Thymus (tissue), 11 donors: Measurements from ENCODE around the gene SMIM24. TPM values are rescaled to one million over a fixed set of nuclear protein-coding genes. Genes with fewer than 3 reads are reported as not detected.

Experiments
- DNase-seq, 9 donors: peaks; one replicate each; pipeline ENCODE4 v3.0.0-alpha.2; 2013; ENCODE audit warnings: low spot score in 9 of 9, low read depth in 6 of 9, missing footprints in 1 of 9
- H3K27ac ChIP-seq, 2 donors: one replicate each; pipeline ENCODE4 v1.5.1; 2013; ENCODE audit warnings: control low read depth in 1 of 2, low read depth in 1 of 2, low read length in 1 of 2, mild to moderate bottlenecking in 1 of 2, moderate library complexity in 1 of 2
- H3K27me3 ChIP-seq, 2 donors: one replicate each; pipeline ENCODE4 v1.5.1; 2013; ENCODE audit warnings: low read length in 1 of 2; ENCODE audit not compliant: control insufficient read depth in 2 of 2, insufficient read depth in 1 of 2
- H3K36me3 ChIP-seq, 2 donors: one replicate each; pipeline ENCODE4 v1.5.1; 2013; ENCODE audit warnings: low read length in 1 of 2, mild to moderate bottlenecking in 1 of 2, moderate library complexity in 1 of 2; ENCODE audit not compliant: control insufficient read depth in 2 of 2, insufficient read depth in 2 of 2
- H3K4me1 ChIP-seq, 2 donors: one replicate each; pipeline ENCODE4 v1.5.1; 2013; ENCODE audit warnings: low read length in 2 of 2; ENCODE audit not compliant: control insufficient read depth in 2 of 2, insufficient read depth in 2 of 2
- H3K4me3 ChIP-seq, 2 donors: one replicate each; pipeline ENCODE4 v1.5.1; 2013; ENCODE audit warnings: low read length in 2 of 2, control low read depth in 1 of 2, mild to moderate bottlenecking in 1 of 2
- H3K9me3 ChIP-seq, 2 donors: one replicate each; pipeline ENCODE4 v1.5.1; 2013; ENCODE audit warnings: low read length in 1 of 2, mild to moderate bottlenecking in 1 of 2; ENCODE audit not compliant: control insufficient read depth in 2 of 2, insufficient read depth in 1 of 2
- WGBS: extraction: QIAGEN DNeasy Blood & Tissue Kit; methylation state at CpG from one replicate; pipeline ENCODE4 v1.1.7; 2013; 5-methylcytosine and 5-hydroxymethylcytosine counted together
- polyA plus RNA-seq: library from polyadenylated mRNA; stranded (reverse); fragments of 200-250 nt; gene quantifications from one replicate; pipeline ENCODE4 v1.2.3, GENCODE V29; 2013
- total RNA-seq: library from RNA; stranded (reverse); fragments of 120-200 nt; gene quantifications from one replicate; pipeline ENCODE4 v1.2.4, GENCODE V29; 2013
- donor health status: healthy.

The SMIM24 gene
- total and polyA plus RNA-seq, 2 donors: 38.6 to 74.7 TPM

GRCh38 chr19:3471954-3472655, 8.2 kb downstream of the SMIM24 start:
- Histone ChIP-seq H3K4me1 (no peaks in the 10 kb centered on the region), H3K36me3 (no peaks in the 10 kb centered on the region), H3K27ac (no peak overlapping the region), H3K9me3 (peaks cover 2 to 12% of the 10 kb centered on the region in 2 donors), H3K4me3 (no peak overlapping the region), H3K27me3 (peaks cover 0 to 4% of the 10 kb centered on the region in 2 donors)
- DNase-seq: no peak
- 51% methylated on average over 24 of the region's 24 CpGs for WGBS

GRCh38 chr19:3470500-3471128, 9.7 kb downstream of the SMIM24 start:
- Histone ChIP-seq H3K9me3 (peaks cover 2 to 12% of the 10 kb centered on the region in 2 donors), H3K27me3 (peaks cover 0 to 15% of the 10 kb centered on the region in 2 donors), H3K4me3 (no peak overlapping the region), H3K4me1 (no peaks in the 10 kb centered on the region), H3K36me3 (no peaks in the 10 kb centered on the region), H3K27ac (no peak overlapping the region)
- DNase-seq: no peak
- 86% methylated on average over 11 of the region's 11 CpGs for whole genome bisulfite sequencing

DNA sequence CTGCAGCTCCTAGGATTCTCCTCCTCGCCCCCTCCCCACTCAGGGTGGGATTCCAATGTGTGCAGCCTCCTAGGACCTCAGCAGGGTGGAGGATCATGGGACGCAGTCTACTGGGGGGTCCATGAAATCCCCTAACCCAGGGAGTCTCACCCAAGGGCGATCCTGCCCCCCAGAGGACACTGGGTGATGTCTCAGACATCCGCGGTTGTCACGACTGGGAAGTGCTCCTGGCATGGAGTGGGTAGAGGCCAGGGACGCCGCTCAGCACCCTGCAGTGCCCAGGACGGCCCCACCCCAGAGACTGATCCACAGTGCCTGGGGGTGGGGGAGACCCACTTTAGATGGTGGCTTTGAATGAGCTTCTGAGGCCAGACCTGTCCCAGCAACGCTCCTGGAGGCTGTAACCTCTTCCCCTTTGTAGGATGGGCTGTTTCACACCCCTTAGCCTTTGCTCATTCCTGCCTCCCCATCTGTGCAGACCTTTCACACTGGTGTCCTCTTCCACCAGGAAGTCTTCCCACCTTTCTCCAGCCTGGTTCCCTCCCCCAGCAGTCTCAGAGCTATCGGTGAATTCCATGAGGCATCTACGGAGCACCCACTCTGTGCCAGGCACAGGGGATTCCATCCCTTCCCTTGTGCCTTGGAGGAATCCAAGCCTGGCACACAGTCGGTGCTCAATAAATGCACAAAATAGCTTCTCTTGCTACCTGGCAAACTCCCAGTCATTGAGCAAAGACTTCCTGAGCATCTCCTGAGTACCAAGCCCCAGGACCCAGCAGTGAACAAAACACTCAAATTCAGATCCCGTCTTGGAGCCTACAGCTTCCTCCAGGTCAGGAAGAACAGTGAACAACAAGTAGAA, 10.5 kb downstream of the SMIM24 start:
- DNase-seq: no peak
- no peak overlapping the region for H3K27ac ChIP-seq
- H3K27me3 ChIP-seq: peaks cover 0 to 22% of the 10 kb centered on the region in 2 donors
- 75% methylated on average over 14 of the region's 14 CpGs for WGBS
- peaks cover 2 to 12% of the 10 kb centered on the region in 2 donors for H3K9me3 ChIP-seq
- H3K4me3 ChIP-seq: no peak overlapping the region
- no peaks in the 10 kb centered on the region for H3K36me3 ChIP-seq
- no peaks in the 10 kb centered on the region for H3K4me1 ChIP-seq

GRCh38 chr19:3468211-3468610, 12.1 kb downstream of the SMIM24 start:
- Histone ChIP-seq H3K4me1 (peaks cover 0 to 3% of the 10 kb centered on the region in 2 donors), H3K27me3 (peaks cover 0 to 39% of the 10 kb centered on the region in 2 donors), H3K4me3 (no peak overlapping the region), H3K36me3 (peaks cover 0 to 9% of the 10 kb centered on the region in 2 donors), H3K9me3 (peaks cover 2 to 12% of the 10 kb centered on the region in 2 donors), H3K27ac (no peak overlapping the region)
- no peak for DNase-seq
- 97% methylated on average over 3 of the region's 3 CpGs for WGBS

DNA sequence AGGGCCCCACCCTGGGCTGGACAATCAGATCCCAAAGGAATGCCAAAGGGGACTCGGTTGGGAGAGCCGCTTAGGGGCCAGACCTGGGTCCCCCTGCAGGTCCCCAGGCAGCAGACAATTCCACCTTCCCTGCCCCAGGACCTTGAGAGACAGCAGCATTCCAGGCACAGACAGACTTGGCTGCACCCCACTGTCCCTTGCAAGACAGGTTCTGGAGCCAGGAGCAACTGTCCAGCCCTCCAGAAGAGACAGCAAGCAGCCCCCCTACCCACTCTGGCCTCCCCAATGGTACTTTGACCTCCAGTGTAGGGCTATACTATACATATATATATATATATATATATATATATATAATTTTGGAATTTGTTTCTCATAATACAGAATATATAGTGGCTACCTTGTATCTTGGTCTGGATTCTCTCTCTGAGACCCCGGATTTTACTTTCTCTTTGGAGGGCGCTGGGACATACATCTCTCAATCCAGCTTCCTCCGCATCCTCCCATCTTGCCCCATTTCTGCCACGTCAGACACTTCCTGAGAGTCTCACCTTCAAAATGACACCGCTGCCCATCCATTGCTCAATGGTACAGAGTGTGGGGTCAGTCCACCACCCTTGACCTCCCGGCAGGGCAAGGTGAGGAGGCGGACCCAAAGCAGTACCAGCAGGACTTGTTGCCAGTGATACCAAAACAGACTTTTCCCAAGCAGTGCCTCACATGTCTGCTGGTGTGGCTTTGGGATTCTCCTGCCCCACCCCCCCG, 12.7 kb downstream of the SMIM24 start:
- H3K36me3 ChIP-seq: peaks cover 0 to 10% of the 10 kb centered on the region in 2 donors
- DNase-seq: no peak
- peaks cover 0 to 3% of the 10 kb centered on the region in 2 donors for H3K4me1 ChIP-seq
- WGBS: 96% methylated on average over 10 of the region's 10 CpGs
- peaks cover 2 to 12% of the 10 kb centered on the region in 2 donors for H3K9me3 ChIP-seq
- H3K27ac ChIP-seq: no peak overlapping the region
- H3K4me3 ChIP-seq: no peak overlapping the region
- H3K27me3 ChIP-seq: peaks cover 0 to 45% of the 10 kb centered on the region in 2 donors

- DNase-seq: no peak
- peaks cover 0 to 48% of the 10 kb centered on the region in 2 donors for H3K27me3 ChIP-seq
- peaks cover 2 to 12% of the 10 kb centered on the region in 2 donors for H3K9me3 ChIP-seq
- H3K27ac ChIP-seq: no peak overlapping the region
- no peak overlapping the region for H3K4me3 ChIP-seq
- peaks cover 0 to 3% of the 10 kb centered on the region in 2 donors for H3K4me1 ChIP-seq
- H3K36me3 ChIP-seq: peaks cover 0 to 10% of the 10 kb centered on the region in 2 donors
- WGBS: 98% methylated on average over 9 of the region's 9 CpGs
Observed at GRCh38 chr19:3466635-3467034, 13.7 kb downstream of the SMIM24 start.

DNA sequence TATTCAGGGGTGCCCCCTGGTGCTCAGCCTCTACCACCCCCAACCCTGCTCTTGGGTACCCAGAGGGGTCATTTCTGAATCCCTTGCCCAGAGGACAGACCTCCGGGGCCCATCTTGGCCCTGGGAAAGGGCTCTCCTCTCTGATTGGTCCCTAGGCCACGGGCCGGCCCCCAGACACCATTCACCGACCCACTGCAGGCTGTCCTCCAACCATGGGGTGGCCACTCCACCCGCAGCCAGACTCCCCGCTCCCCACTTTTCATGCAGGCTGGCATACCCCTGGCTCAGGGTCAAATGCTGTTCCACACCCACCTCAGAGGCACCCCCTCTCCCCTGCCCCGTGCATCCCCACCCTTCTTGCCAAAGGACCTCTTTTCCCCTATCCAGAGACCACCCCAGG, 14.8 kb downstream of the SMIM24 start:
- Histone ChIP-seq H3K9me3 (peaks cover 2 to 12% of the 10 kb centered on the region in 2 donors), H3K36me3 (peaks cover 0 to 10% of the 10 kb centered on the region in 2 donors), H3K4me3 (no peak overlapping the region), H3K27me3 (peaks cover 0 to 46% of the 10 kb centered on the region in 2 donors), H3K4me1 (peaks cover 0 to 3% of the 10 kb centered on the region in 2 donors), H3K27ac (no peak overlapping the region)
- no peak for DNase-seq
- whole genome bisulfite sequencing: 95% methylated on average over 7 of the region's 7 CpGs

GRCh38 chr19:3464587-3465235, 15.6 kb downstream of the SMIM24 start:
- Histone ChIP-seq H3K27me3 (peaks cover 0 to 46% of the 10 kb centered on the region in 2 donors), H3K4me1 (peaks cover 0 to 7% of the 10 kb centered on the region in 2 donors), H3K9me3 (peaks cover 2 to 12% of the 10 kb centered on the region in 2 donors), H3K27ac (no peak overlapping the region), H3K4me3 (no peak overlapping the region), H3K36me3 (peaks cover 0 to 10% of the 10 kb centered on the region in 2 donors)
- WGBS: 97% methylated on average over 31 of the region's 31 CpGs
- DNase-seq: no peak
